ENCODE results near the gene LGMN. TPM values are rescaled to one million over a fixed set of nuclear protein-coding genes. Genes with fewer than 3 reads are reported as not detected.

The LGMN gene
- total and polyA plus RNA-seq, 9 of the 15 experiments (the other 6 are each of a cell fraction or from before 2014, with no cell fraction given) = 0.05 to 1.4 (median 0.43) TPM; not detected in 2

- Histone ChIP-seq H3K4me3 (no peak overlapping the region), H3K9ac (ENCODE audit: insufficient read depth in 1 of 2, low read depth in 2 of 2, low read length in 2 of 2) (no peak overlapping the region), H2AFZ (ENCODE audit: low read depth, low read length) (no peak overlapping the region), H3K9me1 (ENCODE audit: control insufficient read depth, insufficient read depth, low read length) (no peaks in the 10 kb centered on the region), H3K27me3 (ENCODE audit: control insufficient read depth in 2 of 2, insufficient read depth in 2 of 2, low read length in 2 of 2) (peaks cover 0 to 11% of the 10 kb centered on the region in 2 experiments; a peak in 2 of 5 replicates), H4K20me1 (replicated peaks; ENCODE audit: control insufficient read depth, insufficient read depth, low read length) (no peaks in the 10 kb centered on the region), H3K4me2 (ENCODE audit: insufficient read depth, low read length) (no peak overlapping the region), H3K79me2 (ENCODE audit: control insufficient read depth, insufficient read depth, low read length) (no peaks in the 10 kb centered on the region), H3K4me1 (replicated peaks in 1 of 2; ENCODE audit: control insufficient read depth in 2 of 2, insufficient read depth in 2 of 2, low read length in 2 of 2) (peaks cover 0 to 11% of the 10 kb centered on the region in 2 experiments; a peak in 4 of 5 replicates), H3K36me3 (ENCODE audit: control insufficient read depth, insufficient read depth, low read length) (no peaks in the 10 kb centered on the region), H3K27ac (ENCODE audit: extremely low read depth, low read depth, low read length) (no peak overlapping the region), H3K9me3 (replicated peaks; ENCODE audit: control insufficient read depth, insufficient read depth, low read depth, low read length) (no peaks in the 10 kb centered on the region)
- FAIRE-seq (no peak), ATAC-seq (no peak), DNase-seq (ENCODE audit: extremely low read depth in 1 of 4, low spot score in 3 of 4) (no peak)
- whole genome bisulfite sequencing (ENCODE audit: insufficient coverage, low coverage, missing lambda C conversion rate) = 30% methylated on average over 3 of the region's 3 CpGs
- CTCF ChIA-PET (ENCODE audit: low intra/inter-chr PET ratio) = no interaction called here
- POLR2A ChIA-PET = interaction anchor here (0.6 kb wide), 1 partner anchor 64 kb away, joined by 3 read pairs; no protein-coding TSS in a partner anchor
- intact Hi-C loops (cut with micrococcal nuclease) = no loop called here
- BruUV-seq (replicated peaks) = no TSS peak
- in situ Hi-C loops (cut with MboI) = no loop called here
- no peak for TF ChIP-seq FOXJ2 (tag; IDR thresholded peaks at IDR 0.05)
- TF ChIP-seq BCLAF1 (IDR thresholded peaks at IDR 0.05; ENCODE audit: borderline replicate concordance in 1 of 2, control insufficient read depth in 1 of 2, low read depth in 2 of 2, low read length in 1 of 2) = no peak
- no peak for TF ChIP-seq SOX6 (IDR thresholded peaks at IDR 0.05)
- no peak for TF ChIP-seq ZNF717 (CRISPR knock-in tag; IDR thresholded peaks at IDR 0.05)
- no peak for TF ChIP-seq GTF2B (IDR thresholded peaks at IDR 0.05; ENCODE audit: extremely low read depth, insufficient read length)
- no peak for TF ChIP-seq POLR2H (tag; IDR thresholded peaks at IDR 0.05; ENCODE audit: low read depth)
- TF ChIP-seq ESRRB (CRISPR knock-in tag; IDR thresholded peaks at IDR 0.05; ENCODE audit: borderline replicate concordance) = no peak
- TF ChIP-seq ZBTB33 (CRISPR knock-in tag; IDR thresholded peaks at IDR 0.05) = no peak
- no peak for TF ChIP-seq ATF6 (CRISPR knock-in tag; IDR thresholded peaks at IDR 0.05)
- no peak for TF ChIP-seq SNIP1 (IDR thresholded peaks at IDR 0.05; ENCODE audit: low read depth)
- TF ChIP-seq BRF1 (IDR thresholded peaks at IDR 0.05; ENCODE audit: borderline replicate concordance, extremely low read depth, insufficient read length) = no peak
- TF ChIP-seq THRA (IDR thresholded peaks at IDR 0.05) = no peak
Measured at GRCh38 chr14:92731622-92732115, 16.8 kb downstream of the LGMN start.
